Thyroid gland (tissue), 4 donors: ENCODE results near the gene ERVW-1. TPM values are rescaled to one million over a fixed set of nuclear protein-coding genes. Genes with fewer than 3 reads are reported as not detected.
"Not testable (repeated sequence)": the region's sequence is repeated elsewhere in the genome, so short reads cannot be mapped to it uniquely, and the experiment has no call there.

Experiments
- DNase-seq, 2 donors: peaks; one replicate each; pipeline ENCODE4 v3.0.0-alpha.2; 2019
- H3K27ac ChIP-seq, 3 donors: fragments of 200-600 bp; sonication (generic); 1 replicate in 2 of 3; 2 replicates in 1 of 3; pipeline ENCODE4 v1.5.1; 2016 to 2019; ENCODE audit warnings: mild to moderate bottlenecking in 1 of 3, moderate library complexity in 1 of 3
- H3K27me3 ChIP-seq: fragments of 200-600 bp; sonication (generic); one replicate; pipeline ENCODE4 v1.5.1; 2019
- H3K36me3 ChIP-seq, 2 donors: fragments of 200-600 bp; sonication (generic); one replicate each; pipeline ENCODE4 v1.5.1; 2016 to 2019
- H3K4me1 ChIP-seq, 2 donors: fragments of 200-600 bp; sonication (generic); one replicate each; pipeline ENCODE4 v1.5.1; 2017 to 2019
- H3K4me3 ChIP-seq, 3 donors: fragments of 200-600 bp; sonication (generic); replicated peaks in 1 of 3; 1 replicate in 2 of 3; 2 replicates in 1 of 3; pipeline ENCODE4 v1.5.1; 2016; ENCODE audit warnings: mild to moderate bottlenecking in 1 of 3
- H3K9me3 ChIP-seq: fragments of 200-600 bp; sonication (generic); one replicate; pipeline ENCODE4 v1.5.1; 2017
- POLR2A ChIP-seq, 2 donors: fragments of 450-650 bp; IDR thresholded peaks; one replicate each; pipeline ENCODE4 v1.6.1; 2017; ENCODE audit warnings: antibody characterized with exemption in 2 of 2, mild to moderate bottlenecking in 2 of 2, moderate library complexity in 1 of 2
- WGBS, 2 donors: methylation state at CpG; one replicate each; pipeline ENCODE4 v1.1.5; 2017; 5-methylcytosine and 5-hydroxymethylcytosine counted together
- intact Hi-C: fragments of 100-400 bp; cut with DNase I; formaldehyde crosslinking; loops from one replicate; pipeline ENCODE4 v1.15.1; 2023
- total RNA-seq, 4 donors: library from RNA; depleted of rRNA; stranded (reverse); fragments of >200 nt; gene quantifications; one replicate each; pipeline ENCODE4 v1.2.3, GENCODE V29; 2016
- TF ChIP-seq, protein P1 (sequence below), 6 experiments: fragments of 200-600 bp in 3 of 6; fragments of 450-650 bp in 3 of 6; sonication (generic) in 3 of 6; IDR thresholded peaks; one replicate each; pipeline ENCODE4 v1.5.1; 2016 to 2019; ENCODE audit warnings: antibody characterized with exemption in 6 of 6, mild to moderate bottlenecking in 2 of 6, inconsistent platforms in 1 of 6, moderate library complexity in 1 of 6

Gene ERVW-1
- total RNA-seq, 4 donors from 2014 or later = not detected

GRCh38 chr7:92478711-92479110, 965 bp upstream of the ERVW-1 start:
- 93 to 98% methylated on average over 4 of the region's 4 CpGs for WGBS, 2 donors
- no peak for TF ChIP-seq POLR2A (IDR thresholded peaks at IDR 0.05)
- TF ChIP-seq, protein P1, sequence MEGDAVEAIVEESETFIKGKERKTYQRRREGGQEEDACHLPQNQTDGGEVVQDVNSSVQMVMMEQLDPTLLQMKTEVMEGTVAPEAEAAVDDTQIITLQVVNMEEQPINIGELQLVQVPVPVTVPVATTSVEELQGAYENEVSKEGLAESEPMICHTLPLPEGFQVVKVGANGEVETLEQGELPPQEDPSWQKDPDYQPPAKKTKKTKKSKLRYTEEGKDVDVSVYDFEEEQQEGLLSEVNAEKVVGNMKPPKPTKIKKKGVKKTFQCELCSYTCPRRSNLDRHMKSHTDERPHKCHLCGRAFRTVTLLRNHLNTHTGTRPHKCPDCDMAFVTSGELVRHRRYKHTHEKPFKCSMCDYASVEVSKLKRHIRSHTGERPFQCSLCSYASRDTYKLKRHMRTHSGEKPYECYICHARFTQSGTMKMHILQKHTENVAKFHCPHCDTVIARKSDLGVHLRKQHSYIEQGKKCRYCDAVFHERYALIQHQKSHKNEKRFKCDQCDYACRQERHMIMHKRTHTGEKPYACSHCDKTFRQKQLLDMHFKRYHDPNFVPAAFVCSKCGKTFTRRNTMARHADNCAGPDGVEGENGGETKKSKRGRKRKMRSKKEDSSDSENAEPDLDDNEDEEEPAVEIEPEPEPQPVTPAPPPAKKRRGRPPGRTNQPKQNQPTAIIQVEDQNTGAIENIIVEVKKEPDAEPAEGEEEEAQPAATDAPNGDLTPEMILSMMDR (IDR thresholded peaks at IDR 0.05) = no peak
- intact Hi-C loops = no loop called here
- no peaks in the 10 kb centered on the region for H3K4me1 ChIP-seq
- no peaks in the 10 kb centered on the region for H3K27me3 ChIP-seq
- no peaks in the 10 kb centered on the region for H3K36me3 ChIP-seq
- no peak overlapping the region for H3K4me3 ChIP-seq
- no peaks in the 10 kb centered on the region for H3K9me3 ChIP-seq
- H3K27ac ChIP-seq = no peak overlapping the region
- no peak for DNase-seq

DNA sequence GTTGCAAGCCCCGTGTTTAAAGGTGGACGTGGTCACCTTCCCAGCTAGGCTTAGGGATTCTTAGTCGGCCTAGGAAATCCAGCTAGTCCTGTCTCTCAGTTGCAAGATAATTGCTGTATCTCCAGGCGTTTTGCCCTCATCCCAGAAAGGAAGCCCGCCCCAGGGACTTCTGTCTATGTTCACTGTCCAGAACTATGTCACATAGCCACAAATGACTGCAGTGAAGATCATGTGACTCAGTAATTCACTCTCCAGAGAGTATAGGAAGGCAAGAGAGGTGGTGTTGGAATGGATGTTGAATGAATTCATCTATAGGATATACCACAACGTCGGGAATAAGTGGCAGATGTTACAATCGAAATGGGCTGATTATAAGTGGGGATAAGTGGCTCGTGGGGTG, 349 bp upstream of the ERVW-1 start:
- Histone ChIP-seq H3K4me1 (no peaks in the 10 kb centered on the region), H3K27me3 (no peaks in the 10 kb centered on the region), H3K9me3 (no peaks in the 10 kb centered on the region), H3K27ac (no peak overlapping the region), H3K4me3 (no peak overlapping the region), H3K36me3 (no peaks in the 10 kb centered on the region)
- no peak for DNase-seq
- intact Hi-C loops = no loop called here
- no peak for TF ChIP-seq POLR2A (IDR thresholded peaks at IDR 0.05)
- TF ChIP-seq, protein P1 (IDR thresholded peaks at IDR 0.05) = no peak
- 86 to 90% methylated on average over 9 of the region's 9 CpGs for WGBS, 2 donors

- H3K27ac ChIP-seq, intact Hi-C loops, H3K36me3 ChIP-seq, H3K4me1 ChIP-seq, H3K27me3 ChIP-seq, H3K4me3 ChIP-seq, H3K9me3 ChIP-seq, DNase-seq: not testable (repeated sequence)
- 89 to 92% methylated on average over 11 of the region's 11 CpGs for WGBS, 2 donors
Observed at GRCh38 chr7:92475851-92476590, 1.7 kb downstream of the ERVW-1 start.

- H3K36me3 ChIP-seq, H3K9me3 ChIP-seq, intact Hi-C loops, H3K4me3 ChIP-seq, H3K27me3 ChIP-seq, DNase-seq, H3K27ac ChIP-seq, H3K4me1 ChIP-seq: not testable (repeated sequence)
- WGBS, 2 donors = 92 to 94% methylated on average over 12 of the region's 12 CpGs
Observed at GRCh38 chr7:92475261-92475770, 2.4 kb downstream of the ERVW-1 start.

- not testable (repeated sequence) for H3K9me3 ChIP-seq, H3K36me3 ChIP-seq, H3K4me1 ChIP-seq
Observed at GRCh38 chr7:92473989-92474388, 3.8 kb downstream of the ERVW-1 start.

GRCh38 chr7:92468589-92468988, 9.2 kb downstream of the ERVW-1 start:
- DNase-seq, H3K36me3 ChIP-seq, H3K27ac ChIP-seq, intact Hi-C loops, H3K4me3 ChIP-seq, H3K4me1 ChIP-seq, H3K27me3 ChIP-seq, H3K9me3 ChIP-seq: not testable (repeated sequence)
- 90 to 99% methylated on average over 9 of the region's 9 CpGs for WGBS, 2 donors

More at GRCh38 chr7:92473989-92474388, 3.8 kb downstream of the ERVW-1 start:
- H3K27ac ChIP-seq, intact Hi-C loops, H3K4me3 ChIP-seq, DNase-seq, H3K27me3 ChIP-seq: not testable (repeated sequence)
- 92 to 95% methylated on average over 10 of the region's 10 CpGs for WGBS, 2 donors

DNA sequence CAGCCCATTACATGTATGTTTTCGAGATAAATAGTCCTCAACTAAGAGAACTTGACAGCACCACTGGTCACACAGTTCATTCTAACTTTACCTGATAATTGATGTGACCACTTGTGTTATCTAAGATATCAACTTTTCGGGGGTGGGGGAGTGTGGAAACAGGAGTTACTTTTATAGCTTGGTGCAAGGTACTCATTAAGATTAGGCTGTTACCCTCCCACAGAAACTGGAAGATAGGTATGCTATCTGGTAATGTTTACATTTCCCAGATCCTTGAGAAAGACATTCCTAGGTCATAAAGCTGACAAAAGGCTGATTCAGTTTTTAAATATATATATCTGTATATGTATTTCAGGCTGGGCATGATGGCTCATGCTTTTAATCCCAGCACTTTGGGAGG, 11.1 kb downstream of the ERVW-1 start:
- no peak for DNase-seq
- Histone ChIP-seq H3K9me3 (no peaks in the 10 kb centered on the region), H3K27ac (no peak overlapping the region), H3K4me3 (no peak overlapping the region), H3K27me3 (no peaks in the 10 kb centered on the region), H3K4me1 (peaks cover 0 to under 1% of the 10 kb centered on the region in 2 donors), H3K36me3 (peaks cover 0 to 3% of the 10 kb centered on the region in 2 donors)
- TF ChIP-seq, protein P1 (IDR thresholded peaks at IDR 0.05) = no peak
- no peak for TF ChIP-seq POLR2A (IDR thresholded peaks at IDR 0.05)
- intact Hi-C loops = no loop called here
- WGBS, 2 donors = 71 to 93% methylated on average over 2 of the region's 2 CpGs
